ENCODE measurements around the gene INPP5A. TPM values are rescaled to one million over a fixed set of nuclear protein-coding genes. Genes with fewer than 3 reads are reported as not detected.

Gene INPP5A
- total and polyA plus RNA-seq, 2 of the 13 experiments (the other 11 are each of a cell fraction or from before 2014, with no cell fraction given): 17.5 to 37.9 TPM

DNA sequence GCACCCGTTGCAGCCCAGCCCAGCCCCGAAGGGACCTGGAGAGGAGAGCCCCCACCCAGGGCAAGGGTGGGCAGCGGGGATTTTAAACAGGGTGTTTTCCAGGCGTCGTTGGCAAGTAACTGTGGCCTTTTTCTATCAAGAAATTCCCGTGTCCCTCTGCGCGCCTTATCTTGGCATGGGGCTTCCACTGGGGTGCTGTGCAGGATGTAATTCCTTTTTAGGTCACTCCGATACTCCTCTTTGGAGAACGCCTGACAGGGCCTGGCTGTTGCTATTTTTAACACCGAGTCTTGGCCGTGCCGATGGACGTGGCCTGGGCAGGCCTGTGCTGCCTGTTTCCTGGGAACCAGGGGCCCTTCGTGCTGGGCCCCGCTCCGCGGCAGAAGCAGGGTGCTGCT is 93.8 kb downstream of the INPP5A start:
- FAIRE-seq (no peak), DNase-seq (ENCODE audit: low spot score) (no peak), ATAC-seq (no peak)
- BruUV-seq (replicated peaks): no TSS peak
- Histone ChIP-seq H2AFZ (ENCODE audit: low read length) (no peak overlapping the region), H3K4me3 (replicated peaks in 1 of 3; ENCODE audit: insufficient read depth in 1 of 3, low read depth in 2 of 3, low read length in 3 of 3) (no peak overlapping the region), H3K9ac (ENCODE audit: insufficient read depth, low read depth, low read length) (no peak overlapping the region), H3K27me3 (ENCODE audit: control insufficient read depth in 1 of 2, insufficient read depth in 2 of 2, low read length in 2 of 2) (no peaks in the 10 kb centered on the region), H3K36me3 (replicated peaks in 1 of 2; ENCODE audit: control insufficient read depth in 1 of 2, insufficient read depth in 2 of 2, low read length in 2 of 2) (no peaks in the 10 kb centered on the region), H3K79me2 (ENCODE audit: insufficient read depth, low read length) (no peaks in the 10 kb centered on the region), H3K9me3 (ENCODE audit: low read length) (no peaks in the 10 kb centered on the region), H3K27ac (ENCODE audit: extremely low read length, insufficient read depth, low read length) (no peak overlapping the region), H4K20me1 (ENCODE audit: insufficient read depth, low read length) (no peaks in the 10 kb centered on the region), H3K4me2 (ENCODE audit: low read depth, low read length) (no peak overlapping the region), H3K4me1 (ENCODE audit: insufficient read depth, low read length) (no peaks in the 10 kb centered on the region)
- intact Hi-C loops (cut with micrococcal nuclease; ENCODE audit: unreplicated experiment): no loop called here
- in situ Hi-C loops (cut with HindIII; ENCODE audit: extremely low pct_ligation_motif_present, low pct_unique_long_range_greater_than_20kb): loop anchor here (5.0 to 10.0 kb wide), 2 partner anchors 169 to 247 kb away; no protein-coding TSS in a partner anchor
- TF ChIP-seq, protein P1, sequence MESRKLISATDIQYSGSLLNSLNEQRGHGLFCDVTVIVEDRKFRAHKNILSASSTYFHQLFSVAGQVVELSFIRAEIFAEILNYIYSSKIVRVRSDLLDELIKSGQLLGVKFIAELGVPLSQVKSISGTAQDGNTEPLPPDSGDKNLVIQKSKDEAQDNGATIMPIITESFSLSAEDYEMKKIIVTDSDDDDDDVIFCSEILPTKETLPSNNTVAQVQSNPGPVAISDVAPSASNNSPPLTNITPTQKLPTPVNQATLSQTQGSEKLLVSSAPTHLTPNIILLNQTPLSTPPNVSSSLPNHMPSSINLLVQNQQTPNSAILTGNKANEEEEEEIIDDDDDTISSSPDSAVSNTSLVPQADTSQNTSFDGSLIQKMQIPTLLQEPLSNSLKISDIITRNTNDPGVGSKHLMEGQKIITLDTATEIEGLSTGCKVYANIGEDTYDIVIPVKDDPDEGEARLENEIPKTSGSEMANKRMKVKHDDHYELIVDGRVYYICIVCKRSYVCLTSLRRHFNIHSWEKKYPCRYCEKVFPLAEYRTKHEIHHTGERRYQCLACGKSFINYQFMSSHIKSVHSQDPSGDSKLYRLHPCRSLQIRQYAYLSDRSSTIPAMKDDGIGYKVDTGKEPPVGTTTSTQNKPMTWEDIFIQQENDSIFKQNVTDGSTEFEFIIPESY (CRISPR knock-in tag; IDR thresholded peaks at IDR 0.05): no peak
- TF ChIP-seq ZNF296 (CRISPR knock-in tag; conservative IDR thresholded peaks at IDR 0.05): no peak
- TF ChIP-seq NAIF1 (CRISPR knock-in tag; IDR thresholded peaks at IDR 0.05; ENCODE audit: borderline replicate concordance): no peak
- TF ChIP-seq, protein P2, sequence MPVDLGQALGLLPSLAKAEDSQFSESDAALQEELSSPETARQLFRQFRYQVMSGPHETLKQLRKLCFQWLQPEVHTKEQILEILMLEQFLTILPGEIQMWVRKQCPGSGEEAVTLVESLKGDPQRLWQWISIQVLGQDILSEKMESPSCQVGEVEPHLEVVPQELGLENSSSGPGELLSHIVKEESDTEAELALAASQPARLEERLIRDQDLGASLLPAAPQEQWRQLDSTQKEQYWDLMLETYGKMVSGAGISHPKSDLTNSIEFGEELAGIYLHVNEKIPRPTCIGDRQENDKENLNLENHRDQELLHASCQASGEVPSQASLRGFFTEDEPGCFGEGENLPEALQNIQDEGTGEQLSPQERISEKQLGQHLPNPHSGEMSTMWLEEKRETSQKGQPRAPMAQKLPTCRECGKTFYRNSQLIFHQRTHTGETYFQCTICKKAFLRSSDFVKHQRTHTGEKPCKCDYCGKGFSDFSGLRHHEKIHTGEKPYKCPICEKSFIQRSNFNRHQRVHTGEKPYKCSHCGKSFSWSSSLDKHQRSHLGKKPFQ (CRISPR knock-in tag; IDR thresholded peaks at IDR 0.05; ENCODE audit: insufficient replicate concordance): no peak
- 94% methylated on average over 9 of the region's 18 CpGs for WGBS (ENCODE audit: low lambda C conversion rate)
- CTCF ChIA-PET (ENCODE audit: low intra/inter-chr PET ratio, low total read pairs): no interaction called here
- POLR2A ChIA-PET: no interaction called here

Measured in HepG2 (cell line).